ENCODE measurements around the gene ZNF649. TPM values are rescaled to one million over a fixed set of nuclear protein-coding genes. Genes with fewer than 3 reads are reported as not detected.

ZNF649 gene
- 10 to 100 TPM; 19.7 to 21.1 TPM for total RNA-seq

- H3K4me1 Mint-ChIP-seq, result peaks cover 14% of the 10 kb centered on the region
- H3K27ac Mint-ChIP-seq, result peak within 1 kb of the TSS; percentile 97
- H3K4me3 Mint-ChIP-seq, result peak within 1 kb of the TSS; percentile 96
Measured at GRCh38 chr19:51904331-51905165, at the start of gene ZNF649. TSS of gene ZNF649 (minus strand) at chr19:51905017. CDS start at chr19:51900107, 4,910 bp downstream.

GRCh38 chr19:51948975-51949374, 44.2 kb upstream of the ZNF649 start:
- Mint-ChIP-seq H3K9me3 (peaks cover 51% of the 10 kb centered on the region), H3K27ac (no peak overlapping the region), H3K36me3 (peaks cover 30% of the 10 kb centered on the region), H3K27me3 (no peaks in the 10 kb centered on the region), H3K4me1 (peaks cover 1% of the 10 kb centered on the region), H3K4me3 (no peak overlapping the region)
- POLR2A ChIA-PET, result no interaction called here
- no peak for DNase-seq
- ATAC-seq (ENCODE audit: low read depth), result no peak

More at GRCh38 chr19:51904331-51905165, at the start of gene ZNF649:
- peak; percentile 81 for DNase-seq
- POLR2A ChIA-PET, result interaction anchor here (0.7 kb wide), 2 partner anchors 124 to 145 kb away, joined by 3 read pairs; no protein-coding TSS in a partner anchor
- ATAC-seq (ENCODE audit: low read depth), result peak; percentile 93
- peaks cover 34% of the 10 kb centered on the region for H3K9me3 Mint-ChIP-seq
- peaks cover 9% of the 10 kb centered on the region for H3K27me3 Mint-ChIP-seq
- peaks cover 54% of the 10 kb centered on the region for H3K36me3 Mint-ChIP-seq

GRCh38 chr19:51946602-51947001, 41.8 kb upstream of the ZNF649 start:
- ATAC-seq (ENCODE audit: low read depth), result no peak
- peaks cover 53% of the 10 kb centered on the region for H3K36me3 Mint-ChIP-seq

GRCh38 chr19:51944798-51945552, 40.2 kb upstream of the ZNF649 start:
- DNase-seq (no peak), ATAC-seq (ENCODE audit: low read depth) (no peak)
- Mint-ChIP-seq H3K4me3 (no peak overlapping the region), H3K4me1 (peaks cover 1% of the 10 kb centered on the region), H3K27ac (no peak overlapping the region), H3K9me3 (peaks cover 69% of the 10 kb centered on the region), H3K27me3 (no peaks in the 10 kb centered on the region), H3K36me3 (peaks cover 68% of the 10 kb centered on the region)
- POLR2A ChIA-PET, result no interaction called here

More at GRCh38 chr19:51946602-51947001, 41.8 kb upstream of the ZNF649 start:
- H3K4me3 Mint-ChIP-seq, result no peak overlapping the region
- H3K27ac Mint-ChIP-seq, result no peak overlapping the region
- H3K4me1 Mint-ChIP-seq, result peaks cover 1% of the 10 kb centered on the region
- no peak for DNase-seq
- POLR2A ChIA-PET, result no interaction called here
- peaks cover 61% of the 10 kb centered on the region for H3K9me3 Mint-ChIP-seq
- H3K27me3 Mint-ChIP-seq, result no peaks in the 10 kb centered on the region

- DNase-seq (no peak), ATAC-seq (ENCODE audit: low read depth) (no peak)
- Mint-ChIP-seq H3K9me3 (peaks cover 49% of the 10 kb centered on the region), H3K27me3 (no peaks in the 10 kb centered on the region), H3K4me3 (no peak overlapping the region), H3K36me3 (peaks cover 93% of the 10 kb centered on the region), H3K27ac (no peak overlapping the region), H3K4me1 (no peaks in the 10 kb centered on the region)
- POLR2A ChIA-PET, result no interaction called here
Measured at GRCh38 chr19:51938936-51939335, 34.1 kb upstream of the ZNF649 start.

GRCh38 chr19:51931921-51932320, 27.1 kb upstream of the ZNF649 start:
- Mint-ChIP-seq H3K9me3 (peaks cover 23% of the 10 kb centered on the region), H3K4me3 (no peak overlapping the region), H3K27ac (no peak overlapping the region), H3K27me3 (no peaks in the 10 kb centered on the region), H3K4me1 (peaks cover 7% of the 10 kb centered on the region), H3K36me3 (peaks cover 81% of the 10 kb centered on the region)
- ATAC-seq (ENCODE audit: low read depth), result no peak
- POLR2A ChIA-PET, result no interaction called here
- no peak for DNase-seq

GRCh38 chr19:51927859-51928258, 23.0 kb upstream of the ZNF649 start:
- ATAC-seq (ENCODE audit: low read depth) (no peak), DNase-seq (no peak)
- Mint-ChIP-seq H3K4me1 (peaks cover 14% of the 10 kb centered on the region), H3K9me3 (peaks cover 32% of the 10 kb centered on the region), H3K27me3 (no peaks in the 10 kb centered on the region), H3K27ac (peak overlapping the region; percentile 92), H3K4me3 (peak overlapping the region; percentile 94), H3K36me3 (peaks cover 52% of the 10 kb centered on the region)
- POLR2A ChIA-PET, result no interaction called here

- Mint-ChIP-seq H3K4me3 (peak within 1 kb of the TSS; percentile 94), H3K27ac (peak within 1 kb of the TSS; percentile 92), H3K36me3 (peaks cover 46% of the 10 kb centered on the region), H3K4me1 (peaks cover 14% of the 10 kb centered on the region), H3K27me3 (no peaks in the 10 kb centered on the region), H3K9me3 (peaks cover 35% of the 10 kb centered on the region)
- DNase-seq (peak; percentile 80), ATAC-seq (ENCODE audit: low read depth) (peak; percentile 91)
- POLR2A ChIA-PET, result interaction anchor here (0.8 kb wide), 1 partner anchor 245 kb away, joined by 3 read pairs; the partner anchor contains the start of gene ZNF836
Measured at GRCh38 chr19:51926784-51927741, 22.2 kb upstream of the ZNF649 start, which contains the start of gene ZNF613. TSS of gene ZNF613 (plus strand) at chr19:51927472. CDS start at chr19:51936221, 8,749 bp downstream.

- Mint-ChIP-seq H3K36me3 (peaks cover 40% of the 10 kb centered on the region), H3K4me3 (peak overlapping the region; percentile 94), H3K9me3 (peaks cover 38% of the 10 kb centered on the region), H3K4me1 (peaks cover 14% of the 10 kb centered on the region), H3K27me3 (no peaks in the 10 kb centered on the region), H3K27ac (peak overlapping the region; percentile 92)
- POLR2A ChIA-PET, result interaction anchor here (0.8 kb wide), 1 partner anchor 245 kb away, joined by 3 read pairs; the partner anchor contains the start of gene ZNF836
- ATAC-seq (ENCODE audit: low read depth) (no peak), DNase-seq (no peak)
Measured at GRCh38 chr19:51926426-51926783, 21.6 kb upstream of the ZNF649 start.

- H3K27ac Mint-ChIP-seq, result no peak overlapping the region
Measured at GRCh38 chr19:51921949-51922348, 17.1 kb upstream of the ZNF649 start.

GRCh38 chr19:51919606-51920005, 14.8 kb upstream of the ZNF649 start:
- Mint-ChIP-seq H3K9me3 (peaks cover 58% of the 10 kb centered on the region), H3K27ac (no peak overlapping the region), H3K4me3 (no peak overlapping the region), H3K27me3 (no peaks in the 10 kb centered on the region), H3K36me3 (peaks cover 3% of the 10 kb centered on the region), H3K4me1 (no peaks in the 10 kb centered on the region)
- POLR2A ChIA-PET, result no interaction called here
- DNase-seq (no peak), ATAC-seq (ENCODE audit: low read depth) (no peak)

More at GRCh38 chr19:51921949-51922348, 17.1 kb upstream of the ZNF649 start:
- no peak for DNase-seq
- Mint-ChIP-seq H3K4me1 (peaks cover 7% of the 10 kb centered on the region), H3K27me3 (no peaks in the 10 kb centered on the region), H3K9me3 (peaks cover 52% of the 10 kb centered on the region), H3K36me3 (peaks cover 9% of the 10 kb centered on the region), H3K4me3 (no peak overlapping the region)
- POLR2A ChIA-PET, result no interaction called here
- ATAC-seq (ENCODE audit: low read depth), result no peak

- Mint-ChIP-seq H3K27me3 (no peaks in the 10 kb centered on the region), H3K4me3 (no peak overlapping the region), H3K4me1 (no peaks in the 10 kb centered on the region), H3K9me3 (peaks cover 53% of the 10 kb centered on the region), H3K27ac (no peak overlapping the region), H3K36me3 (peaks cover 5% of the 10 kb centered on the region)
- ATAC-seq (ENCODE audit: low read depth) (no peak), DNase-seq (no peak)
- POLR2A ChIA-PET, result no interaction called here
Measured at GRCh38 chr19:51916167-51916566, 11.3 kb upstream of the ZNF649 start.
